Activated CD4-positive, alpha-beta T cell treated with anti-CD3 and anti-CD28 coated beads, Interleukin-10, Interleukin-2, amounts not matched to agents 100 ng/mL and 50 ng/mL, durations not matched to agents 16 hours and 8 hours (primary cell): ENCODE measurements around the gene CHST6.
"Not testable (repeated sequence)": the region's sequence is repeated elsewhere in the genome, so short reads cannot be mapped to it uniquely, and the experiment has no call there.

ENCODE experiments used
- DNase-seq: peaks from one replicate; pipeline ENCODE4 v3.0.0-alpha.2; 2020

Gene CHST6

DNA sequence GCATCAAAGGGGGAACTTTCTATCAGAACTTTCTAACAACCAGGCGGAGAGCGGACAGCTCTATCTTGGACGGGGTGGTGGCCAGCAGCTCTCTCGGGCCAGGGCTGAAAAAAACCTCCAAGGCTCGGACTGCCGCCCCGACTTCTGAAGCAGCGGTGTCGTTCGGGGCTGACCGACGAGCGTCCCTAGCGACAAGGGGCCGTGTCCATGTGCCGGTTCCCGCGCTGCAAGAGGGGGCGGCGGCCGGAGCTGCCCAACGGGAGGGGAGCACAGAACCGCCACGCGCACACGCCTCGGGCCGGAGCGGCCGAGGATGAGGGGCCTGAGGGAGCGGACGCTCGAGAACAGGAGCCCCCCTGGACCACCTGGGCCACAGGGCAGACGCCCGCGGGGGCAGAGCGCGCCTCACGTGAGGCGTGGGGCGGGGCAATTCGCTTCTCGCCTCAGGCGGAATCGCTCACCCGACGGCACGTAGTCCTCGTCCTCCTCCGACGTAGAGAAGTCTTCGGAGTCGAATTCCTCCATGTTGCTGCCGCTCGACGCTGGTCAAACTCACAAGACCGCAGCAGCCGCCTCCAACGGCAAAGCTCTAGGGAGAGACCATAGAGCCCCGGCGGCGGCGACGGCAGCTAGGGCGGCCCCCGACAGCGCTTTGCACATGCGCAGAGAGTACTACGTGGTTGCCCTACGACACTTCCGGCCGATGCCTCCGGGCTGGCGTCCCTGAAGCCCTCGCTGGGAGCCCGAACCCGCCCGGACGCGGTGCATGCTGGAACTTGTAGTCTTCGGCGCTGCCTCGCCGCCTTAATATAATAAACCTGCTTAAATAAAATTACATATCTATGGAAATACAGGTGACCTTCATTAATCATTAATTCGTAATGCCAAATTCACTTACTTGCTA, 62.2 kb downstream of the CHST6 start, which contains the start of gene CFDP1:
TSS of gene CFDP1 (minus strand) at position 676 of the 904 bp plus-strand sequence. CDS start at position 525, 151 bp downstream.
- DNase-seq: peak; percentile 96

DNA sequence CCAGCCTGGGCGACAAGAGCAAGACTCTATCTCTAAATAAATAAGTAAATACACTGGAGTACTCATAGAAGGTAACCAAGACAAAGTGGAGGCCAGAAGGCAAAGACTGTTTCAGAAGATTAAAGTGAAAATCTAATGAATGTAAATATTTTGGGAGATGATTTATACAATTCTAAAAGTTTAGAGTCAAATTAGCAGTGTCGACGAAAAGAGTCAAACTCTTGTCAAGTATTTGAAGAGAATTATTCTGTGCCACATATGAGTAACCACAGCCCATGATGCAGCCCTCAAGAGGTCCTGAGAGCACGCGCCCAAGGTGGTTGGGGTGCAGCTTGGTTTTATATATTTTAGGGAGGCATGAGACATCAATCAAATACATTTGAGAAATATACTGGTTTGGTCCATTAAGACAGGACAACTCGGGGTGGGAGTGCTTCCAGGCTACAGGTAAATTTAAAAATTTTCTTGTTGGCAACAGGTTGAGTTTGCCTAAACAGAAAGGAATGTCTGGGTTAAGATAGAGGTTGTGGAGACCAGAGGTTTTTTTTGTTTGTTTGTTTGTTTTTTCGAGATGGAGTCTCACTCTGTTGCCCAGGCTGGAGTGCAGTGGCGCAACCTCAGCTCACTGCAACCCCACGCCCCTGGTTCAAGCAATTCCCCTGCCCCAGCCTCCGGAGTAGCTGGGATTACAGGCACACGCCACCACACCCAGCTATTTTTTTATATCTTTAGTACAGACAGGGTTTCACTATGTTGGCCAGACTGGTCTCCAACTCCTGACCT, 65.4 kb downstream of the CHST6 start:
- no peak for DNase-seq

DNA sequence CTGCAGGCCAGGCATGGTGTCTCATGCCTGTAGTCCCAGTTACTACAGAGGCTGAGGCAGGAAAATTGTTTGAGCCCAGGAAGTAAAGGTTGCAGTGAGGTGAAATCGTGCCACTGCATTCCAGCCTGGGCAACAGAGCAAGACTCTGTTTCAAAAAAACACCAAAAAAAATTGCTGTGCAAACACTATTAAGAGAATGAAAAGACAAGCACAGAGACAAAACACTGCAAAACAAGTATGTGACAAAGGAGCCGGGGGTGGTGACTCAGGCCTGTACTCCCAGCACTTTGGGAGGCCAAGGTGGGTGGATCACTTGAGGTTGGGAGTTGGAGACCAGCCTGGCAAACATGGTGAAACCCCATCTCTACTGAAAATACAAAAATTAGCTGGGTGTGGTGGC, 68.7 kb downstream of the CHST6 start:
- DNase-seq: not testable (repeated sequence)

DNA sequence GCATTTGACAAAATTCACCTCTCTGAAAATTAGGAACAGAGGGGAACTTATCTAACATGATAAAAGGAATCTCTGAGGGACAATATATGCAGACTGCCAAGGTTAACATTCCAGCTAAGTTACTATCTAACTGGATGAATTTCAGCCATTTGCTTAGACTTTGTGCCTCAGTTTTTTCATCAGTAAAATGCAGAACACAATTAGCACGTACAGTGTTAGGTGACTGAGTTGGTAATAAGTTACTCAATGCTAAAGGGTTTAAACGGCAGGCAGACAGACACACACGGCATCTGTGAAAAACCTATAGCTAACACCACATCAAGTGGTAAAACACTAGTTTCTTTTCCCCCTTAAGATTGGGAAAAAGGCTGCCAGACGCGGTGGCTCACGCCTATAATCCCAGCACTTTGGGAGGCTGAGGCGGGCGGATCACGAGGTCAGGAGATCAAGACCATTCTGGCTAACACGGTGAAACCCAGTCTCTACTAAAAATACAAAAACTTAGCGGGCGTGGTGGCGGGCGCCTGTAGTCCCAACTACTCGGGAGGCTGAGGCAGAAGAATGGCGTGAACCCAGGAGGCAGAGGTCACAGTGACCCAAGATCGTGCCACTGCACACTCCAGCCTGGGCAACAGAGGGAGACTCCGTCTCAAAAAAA, 71.0 kb downstream of the CHST6 start:
- DNase-seq: not testable (repeated sequence)

DNA sequence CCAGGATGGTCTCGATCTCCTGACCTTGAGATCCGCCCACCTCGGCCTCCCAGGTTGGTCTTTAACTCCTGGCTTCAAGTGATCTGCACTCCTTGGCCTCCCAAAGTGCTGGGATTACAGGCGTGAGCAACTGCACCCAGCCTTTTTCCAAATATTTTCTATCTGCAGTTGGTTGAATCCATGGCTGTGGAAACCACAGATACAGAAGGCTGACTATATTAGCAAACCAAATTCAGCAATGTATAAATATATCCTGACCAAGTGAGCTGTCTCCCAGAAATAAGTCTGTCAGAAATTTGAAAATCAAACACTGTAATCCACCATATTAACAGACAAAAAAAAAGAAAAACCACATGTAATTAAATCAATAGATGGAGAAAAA, 71.5 kb downstream of the CHST6 start:
- DNase-seq: no peak
